Measurements from ENCODE around the gene AUTS2.

GRCh38 chr7:70063371-70063770 is 465.1 kb downstream of the AUTS2 start:
- TF ChIP-seq CTCF (IDR thresholded peaks at IDR 0.05; ENCODE audit: insufficient read depth, low read length, poor library complexity, severe bottlenecking) (no peak), EZH2phosphoT487 (conservative IDR thresholded peaks at IDR 0.05; ENCODE audit: low read length) (no peak)

Measured in SU-DHL-6 (cell line).